BLaER1 treated with 17β-estradiol and CSF1 and Interleukin-3, amounts not matched to agents 10 nM and 100 nM (cell line): Measurements from ENCODE around the gene AGTR1.

Experiments
- H3K27ac ChIP-seq, 11 experiments: shearing (Covaris generic); formaldehyde crosslinking; 2 replicates each; pipeline ENCODE4 v1.8.1; 2022
- H3K27me3 ChIP-seq, 11 experiments: shearing (Covaris generic); formaldehyde crosslinking; 2 replicates each; pipeline ENCODE4 v1.8.1; 2022
- H3K36me3 ChIP-seq, 11 experiments: shearing (Covaris generic); formaldehyde crosslinking; 2 replicates each; pipeline ENCODE4 v1.8.1; 2022
- H3K4me1 ChIP-seq, 10 experiments: shearing (Covaris generic); formaldehyde crosslinking; 2 replicates each; pipeline ENCODE4 v1.8.1; 2022
- H3K4me2 ChIP-seq, 11 experiments: shearing (Covaris generic); formaldehyde crosslinking; 2 replicates each; pipeline ENCODE4 v1.8.1; 2022
- H3K4me3 ChIP-seq, 10 experiments: shearing (Covaris generic); formaldehyde crosslinking; 2 replicates each; pipeline ENCODE4 v1.8.1; 2022
- H3K9ac ChIP-seq, 11 experiments: shearing (Covaris generic); formaldehyde crosslinking; 2 replicates each; pipeline ENCODE4 v1.8.1; 2022
- H3K9me3 ChIP-seq, 11 experiments: shearing (Covaris generic); formaldehyde crosslinking; replicated peaks in 1 of 11; 2 replicates each; pipeline ENCODE4 v1.8.1; 2022
- H4K20me1 ChIP-seq, 11 experiments: shearing (Covaris generic); formaldehyde crosslinking; 2 replicates each; pipeline ENCODE4 v1.8.1; 2022
- Cebpa-rat ChIP-seq, 11 experiments: shearing (Covaris generic); IDR thresholded peaks; 2 replicates each; pipeline ENCODE4 v1.8.1; 2022

Gene AGTR1

DNA sequence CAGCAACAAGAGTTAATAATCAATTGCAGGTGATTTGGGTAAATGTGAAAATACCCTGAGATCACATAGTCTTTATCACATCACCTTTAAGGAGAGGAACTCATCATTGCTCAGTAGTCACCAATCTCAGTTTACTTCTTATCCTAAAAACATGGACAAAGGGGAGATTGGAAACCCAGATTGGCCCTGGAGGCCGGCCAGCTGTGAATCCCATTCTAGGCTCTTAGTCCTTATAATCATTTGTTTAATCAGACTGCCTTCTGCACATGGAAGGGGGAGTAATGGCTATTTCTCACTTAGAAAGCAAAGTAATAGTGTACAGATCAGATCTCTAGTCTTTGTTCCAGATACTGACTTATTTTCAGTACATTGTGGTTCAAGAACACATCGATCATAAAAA lies 92.7 kb downstream of the AGTR1 start:
- Histone ChIP-seq H3K9ac (peak overlapping the region in 3 of 11 experiments; percentile 46 to 79 (median 68); a peak in 5 of 22 replicates), H3K4me1 (peaks cover 0 to 75% (median 0%) of the 10 kb centered on the region in 10 experiments; a peak in 5 of 20 replicates)

DNA sequence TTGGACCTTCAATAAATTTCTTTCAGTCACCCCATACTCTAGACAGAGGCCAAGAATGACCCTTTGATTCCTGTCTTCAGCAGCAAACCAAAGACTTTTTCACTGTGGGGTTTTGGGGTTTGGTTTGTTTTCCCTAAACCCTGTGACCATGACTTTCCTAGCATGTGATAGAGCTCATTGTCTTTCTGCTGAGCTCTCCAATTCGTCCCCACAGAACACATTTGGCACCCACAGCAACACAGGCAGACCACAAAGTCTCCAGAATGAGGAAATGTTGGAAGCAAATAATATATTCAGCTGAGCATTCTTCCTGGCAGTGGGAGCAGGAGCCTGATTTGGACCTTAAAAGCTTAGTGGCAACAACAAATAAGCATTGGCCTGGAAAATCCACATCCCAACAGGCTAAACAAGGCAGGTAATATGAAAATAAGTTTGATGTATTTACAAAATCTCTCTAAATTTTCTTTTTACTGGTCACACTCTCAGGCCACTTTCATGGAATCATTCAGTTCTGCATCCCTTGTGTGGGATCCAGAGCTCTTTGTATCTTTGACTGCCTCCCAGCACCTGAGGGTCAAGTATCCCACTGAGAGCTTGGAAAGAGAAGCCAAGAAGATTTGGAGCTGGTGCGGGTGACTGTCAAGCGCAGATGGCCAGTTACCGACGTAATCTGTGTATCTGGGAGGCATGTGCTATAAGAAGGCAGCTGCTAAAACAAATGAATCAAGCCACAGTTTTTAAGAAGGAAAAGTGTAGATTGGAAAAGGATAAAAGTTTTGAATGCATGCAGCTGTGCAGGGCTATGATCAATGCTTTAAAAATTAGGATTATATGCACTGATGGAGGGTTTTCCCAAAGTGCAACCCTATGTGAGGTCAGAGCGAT lies 93.4 kb downstream of the AGTR1 start:
- Histone ChIP-seq H3K27ac (peak overlapping the region in 3 of 11 experiments; percentile 73 to 94 (median 91); a peak in 6 of 22 replicates), H3K4me3 (peak overlapping the region in 2 of 10 experiments; percentile 3 to 25; a peak in 1 of 20 replicates), H3K4me2 (peak overlapping the region in 3 of 11 experiments; percentile 20 to 80 (median 74); a peak in 6 of 22 replicates), H3K27me3 (no peaks in the 10 kb centered on the region), H3K36me3 (no peaks in the 10 kb centered on the region), H3K4me1 (peaks cover 0 to 70% (median 0%) of the 10 kb centered on the region in 10 experiments; a peak in 5 of 20 replicates), H3K9me3 (peaks cover 0 to 3% (median 0%) of the 10 kb centered on the region in 11 experiments; a peak in 1 of 22 replicates), H3K9ac (peak overlapping the region in 3 of 11 experiments; percentile 46 to 79 (median 68); a peak in 5 of 22 replicates), H4K20me1 (no peaks in the 10 kb centered on the region)
- no peak for TF ChIP-seq Cebpa-rat (IDR thresholded peaks at IDR 0.05)

More for the DNA sequence above, 92.7 kb downstream of the AGTR1 start:
- Histone ChIP-seq H4K20me1 (no peaks in the 10 kb centered on the region), H3K9me3 (peaks cover 0 to 3% (median 0%) of the 10 kb centered on the region in 11 experiments; a peak in 1 of 22 replicates), H3K27me3 (no peaks in the 10 kb centered on the region), H3K4me2 (peak overlapping the region in 3 of 11 experiments; percentile 20 to 80 (median 74); a peak in 5 of 22 replicates), H3K27ac (peak overlapping the region in 3 of 11 experiments; percentile 73 to 94 (median 91); a peak in 6 of 22 replicates), H3K4me3 (no peak overlapping the region), H3K36me3 (no peaks in the 10 kb centered on the region)
- no peak for TF ChIP-seq Cebpa-rat (IDR thresholded peaks at IDR 0.05)

GRCh38 chr3:148791920-148792319 lies 94.2 kb downstream of the AGTR1 start:
- H4K20me1 ChIP-seq = no peaks in the 10 kb centered on the region

DNA sequence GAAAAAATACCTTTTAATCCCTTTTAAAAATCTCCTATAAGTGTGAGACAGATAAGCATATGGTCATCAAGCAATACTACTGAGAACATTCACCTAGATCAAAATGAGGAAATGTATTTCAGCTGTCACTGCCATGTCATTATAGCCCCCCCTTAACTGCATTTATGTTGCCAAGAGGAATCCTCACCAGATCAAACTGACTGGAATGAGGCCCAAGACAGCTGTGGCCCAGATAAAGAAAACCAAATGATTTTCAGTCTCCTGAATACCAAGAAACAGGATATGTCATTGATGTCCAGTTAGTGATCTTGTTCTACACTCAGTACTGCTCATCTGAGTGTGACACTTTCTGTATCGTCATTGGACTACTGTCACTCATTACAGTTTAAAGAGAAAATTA lies 94.8 kb downstream of the AGTR1 start:
- Histone ChIP-seq H3K9ac (no peak overlapping the region), H3K4me3 (peak overlapping the region in 1 of 10 experiments; percentile 25; a peak in 1 of 20 replicates), H3K36me3 (no peaks in the 10 kb centered on the region), H3K27ac (no peak overlapping the region; a peak in 1 of 22 replicates), H3K9me3 (no peaks in the 10 kb centered on the region), H4K20me1 (no peaks in the 10 kb centered on the region), H3K27me3 (no peaks in the 10 kb centered on the region), H3K4me1 (peaks cover 0 to 58% (median 0%) of the 10 kb centered on the region in 10 experiments; a peak in 5 of 20 replicates), H3K4me2 (peak overlapping the region in 2 of 11 experiments; percentile 74 to 80; a peak in 4 of 22 replicates)
- no peak for TF ChIP-seq Cebpa-rat (IDR thresholded peaks at IDR 0.05)

More at GRCh38 chr3:148791920-148792319, 94.2 kb downstream of the AGTR1 start:
- Histone ChIP-seq H3K9ac (peak overlapping the region in 1 of 11 experiments; percentile 79; a peak in 1 of 22 replicates), H3K27ac (peak overlapping the region in 2 of 11 experiments; percentile 91 to 94; a peak in 2 of 22 replicates), H3K27me3 (no peaks in the 10 kb centered on the region), H3K4me1 (peaks cover 0 to 64% (median 0%) of the 10 kb centered on the region in 10 experiments; a peak in 5 of 20 replicates), H3K4me3 (peak overlapping the region in 2 of 10 experiments; percentile 3 to 25; a peak in 1 of 20 replicates), H3K9me3 (no peaks in the 10 kb centered on the region), H3K4me2 (peak overlapping the region in 2 of 11 experiments; percentile 74 to 80; a peak in 4 of 22 replicates), H3K36me3 (no peaks in the 10 kb centered on the region)
- TF ChIP-seq Cebpa-rat (IDR thresholded peaks at IDR 0.05) = no peak
